Central memory CD8-positive, alpha-beta T cell (primary cell): ENCODE measurements around the gene SORL1-AS1.
"Not testable (repeated sequence)": the region's sequence is repeated elsewhere in the genome, so short reads cannot be mapped to it uniquely, and the experiment has no call there.

ENCODE experiments used
- ATAC-seq: fragments of 150-1000 bp; cut with Tn5 transposase; replicated peaks from 2 replicates; pipeline ENCODE4 v1.10.0; 2022; ENCODE audit warnings: mild to moderate bottlenecking, moderate FRiP score, moderate number of reproducible peaks; ENCODE audit not compliant: poor library complexity, severe bottlenecking; ENCODE audit errors: extremely low read depth
- DNase-seq, 2 donors: peaks; one replicate each; pipeline ENCODE4 v3.0.0; 2021; ENCODE audit warnings: low spot score in 2 of 2
- H3K27ac Mint-ChIP-seq: one replicate; pipeline ENCODE4 v1.8.0; 2022; ENCODE audit warnings: low read depth, mild to moderate bottlenecking, moderate library complexity, mixed read lengths
- H3K27me3 Mint-ChIP-seq: one replicate; pipeline ENCODE4 v1.8.0; 2022; ENCODE audit warnings: mixed read lengths
- H3K36me3 Mint-ChIP-seq: one replicate; pipeline ENCODE4 v1.8.0; 2022; ENCODE audit warnings: mild to moderate bottlenecking, moderate library complexity, mixed read lengths; ENCODE audit not compliant: insufficient read depth
- H3K4me1 Mint-ChIP-seq: one replicate; pipeline ENCODE4 v1.8.0; 2022; ENCODE audit warnings: mixed read lengths
- H3K4me3 Mint-ChIP-seq: one replicate; pipeline ENCODE4 v1.8.0; 2022; ENCODE audit warnings: mild to moderate bottlenecking, moderate library complexity, mixed read lengths
- H3K9me3 Mint-ChIP-seq: one replicate; pipeline ENCODE4 v1.8.0; 2022; ENCODE audit warnings: mixed read lengths

The SORL1-AS1 gene

GRCh38 chr11:121412711-121413415 lies 39.9 kb downstream of the SORL1-AS1 start:
- no peaks in the 10 kb centered on the region for H3K9me3 Mint-ChIP-seq
- H3K4me1 Mint-ChIP-seq = peaks cover 20% of the 10 kb centered on the region
- no peak for ATAC-seq
- H3K27ac Mint-ChIP-seq = no peak overlapping the region
- H3K4me3 Mint-ChIP-seq = no peak overlapping the region
- H3K36me3 Mint-ChIP-seq = peaks cover 4% of the 10 kb centered on the region
- H3K27me3 Mint-ChIP-seq = no peaks in the 10 kb centered on the region
- DNase-seq = no peak

GRCh38 chr11:121412000-121412587 lies 40.7 kb downstream of the SORL1-AS1 start:
- no peak for ATAC-seq
- Mint-ChIP-seq H3K27me3 (no peaks in the 10 kb centered on the region), H3K4me1 (peaks cover 14% of the 10 kb centered on the region)

GRCh38 chr11:121411330-121411729 lies 41.4 kb downstream of the SORL1-AS1 start:
- not testable (repeated sequence) for H3K4me3 Mint-ChIP-seq, DNase-seq, ATAC-seq, H3K9me3 Mint-ChIP-seq, H3K27ac Mint-ChIP-seq, H3K27me3 Mint-ChIP-seq, H3K36me3 Mint-ChIP-seq
- H3K4me1 Mint-ChIP-seq = peaks cover 10% of the 10 kb centered on the region

More at GRCh38 chr11:121412000-121412587, 40.7 kb downstream of the SORL1-AS1 start:
- no peak for DNase-seq
- H3K9me3 Mint-ChIP-seq = no peaks in the 10 kb centered on the region
- no peak overlapping the region for H3K4me3 Mint-ChIP-seq
- H3K27ac Mint-ChIP-seq = peak overlapping the region; percentile 2
- H3K36me3 Mint-ChIP-seq = no peaks in the 10 kb centered on the region

DNA sequence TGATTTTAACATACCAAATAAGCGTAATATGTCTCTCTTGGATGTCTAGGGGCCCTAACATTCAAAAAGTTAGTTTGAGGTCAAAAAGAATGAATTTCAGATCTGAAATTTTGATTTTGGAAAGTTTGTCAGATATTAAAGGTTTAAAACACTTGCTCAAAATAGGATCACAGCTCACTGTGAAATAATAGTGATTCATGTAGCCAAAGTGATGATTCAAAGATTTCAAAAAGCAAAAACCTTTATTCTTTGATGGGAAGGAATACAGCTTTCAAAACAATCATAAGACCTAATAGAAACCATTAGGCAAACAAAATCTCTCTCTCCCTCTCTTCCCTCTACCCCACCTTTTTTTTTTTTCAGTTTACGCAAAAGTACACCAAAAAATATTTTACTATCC lies 42.7 kb downstream of the SORL1-AS1 start:
- H3K36me3 Mint-ChIP-seq, H3K27me3 Mint-ChIP-seq, H3K4me3 Mint-ChIP-seq, DNase-seq, H3K4me1 Mint-ChIP-seq, H3K9me3 Mint-ChIP-seq, ATAC-seq, H3K27ac Mint-ChIP-seq: not testable (repeated sequence)

- Mint-ChIP-seq H3K4me1 (no peaks in the 10 kb centered on the region), H3K27ac (no peak overlapping the region), H3K36me3 (no peaks in the 10 kb centered on the region), H3K4me3 (no peak overlapping the region), H3K27me3 (no peaks in the 10 kb centered on the region), H3K9me3 (no peaks in the 10 kb centered on the region)
- no peak for DNase-seq
- ATAC-seq = no peak
These were observed 43.9 kb downstream of the SORL1-AS1 start for GRCh38 chr11:121408830-121409229.

DNA sequence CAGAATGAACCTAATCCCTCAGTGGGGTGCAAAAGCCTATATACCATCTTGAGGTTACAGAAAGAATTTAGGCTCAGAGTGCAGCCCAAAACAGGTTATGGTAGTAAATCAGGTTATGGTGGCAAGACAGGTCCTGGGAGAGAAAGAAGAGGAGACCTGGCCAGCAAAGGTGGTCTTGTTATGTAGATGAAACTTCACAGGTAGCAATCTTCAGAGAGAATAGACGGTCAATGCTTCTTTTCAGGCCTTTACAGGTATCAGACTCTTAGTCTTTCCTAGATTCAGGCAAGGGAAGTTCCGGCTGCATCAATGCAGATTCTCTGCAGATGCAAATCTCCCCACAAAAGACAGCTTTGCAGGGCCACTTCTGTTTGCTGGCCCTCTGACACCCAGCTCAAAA lies 46.5 kb downstream of the SORL1-AS1 start:
- DNase-seq (no peak), ATAC-seq (no peak)
- H3K27ac Mint-ChIP-seq = no peak overlapping the region
- H3K4me1 Mint-ChIP-seq = no peaks in the 10 kb centered on the region
- no peaks in the 10 kb centered on the region for H3K27me3 Mint-ChIP-seq
- no peaks in the 10 kb centered on the region for H3K9me3 Mint-ChIP-seq
- H3K4me3 Mint-ChIP-seq = no peak overlapping the region
- no peaks in the 10 kb centered on the region for H3K36me3 Mint-ChIP-seq

DNA sequence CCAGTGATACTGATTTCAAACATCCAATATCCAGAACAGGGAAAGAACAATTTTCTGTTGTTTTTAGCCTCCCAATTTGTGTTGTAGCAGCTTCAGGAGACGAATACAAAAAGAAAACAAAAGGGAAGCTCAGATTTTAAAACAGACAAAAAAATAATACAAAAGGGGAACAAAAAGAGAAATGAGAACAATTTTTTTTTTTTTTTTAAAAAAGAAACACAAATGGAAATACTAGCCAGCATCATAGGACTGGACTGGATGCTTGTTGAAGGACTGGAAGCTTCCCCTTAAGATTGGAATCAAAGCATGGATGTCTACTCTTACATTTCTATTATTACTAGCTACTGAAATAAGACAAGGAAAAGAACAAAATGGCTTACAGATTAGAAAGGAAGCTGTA lies 47.1 kb downstream of the SORL1-AS1 start:
- H3K4me1 Mint-ChIP-seq = no peaks in the 10 kb centered on the region
- no peaks in the 10 kb centered on the region for H3K27me3 Mint-ChIP-seq
- H3K36me3 Mint-ChIP-seq = no peaks in the 10 kb centered on the region
- ATAC-seq (no peak), DNase-seq (no peak)
- H3K27ac Mint-ChIP-seq = no peak overlapping the region
- no peaks in the 10 kb centered on the region for H3K9me3 Mint-ChIP-seq
- H3K4me3 Mint-ChIP-seq = no peak overlapping the region

GRCh38 chr11:121394785-121395184 lies 58.0 kb downstream of the SORL1-AS1 start:
- no peak overlapping the region for H3K4me3 Mint-ChIP-seq
- no peak for DNase-seq
- H3K36me3 Mint-ChIP-seq = no peaks in the 10 kb centered on the region
- ATAC-seq = no peak
- no peak overlapping the region for H3K27ac Mint-ChIP-seq
- H3K27me3 Mint-ChIP-seq = no peaks in the 10 kb centered on the region
- H3K4me1 Mint-ChIP-seq = peaks cover 5% of the 10 kb centered on the region
- H3K9me3 Mint-ChIP-seq = no peaks in the 10 kb centered on the region

- Mint-ChIP-seq H3K4me1 (peaks cover 5% of the 10 kb centered on the region), H3K27ac (no peak overlapping the region), H3K36me3 (no peaks in the 10 kb centered on the region), H3K27me3 (no peaks in the 10 kb centered on the region), H3K9me3 (no peaks in the 10 kb centered on the region), H3K4me3 (no peak overlapping the region)
- ATAC-seq = no peak
- DNase-seq = no peak
These were observed 58.9 kb downstream of the SORL1-AS1 start for GRCh38 chr11:121393855-121394254.

DNA sequence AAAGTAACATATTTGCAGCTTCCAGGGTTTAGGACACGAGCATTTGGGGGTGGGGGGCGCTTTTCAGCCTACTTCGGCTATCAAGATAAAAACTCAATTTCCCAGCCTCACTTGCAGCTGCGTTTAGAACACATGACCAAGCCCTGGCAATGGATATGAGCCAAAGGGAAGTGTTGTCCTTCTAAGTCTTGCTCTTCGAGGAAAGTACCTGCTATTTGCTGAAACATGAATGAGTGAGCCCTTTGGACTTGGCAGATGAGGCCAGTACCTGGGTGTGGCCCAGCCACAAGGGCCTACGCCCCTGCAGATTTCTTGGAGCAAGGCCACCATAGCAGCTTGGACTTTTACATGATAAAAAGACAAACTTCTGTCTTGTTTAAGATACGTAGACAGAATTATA lies 60.9 kb downstream of the SORL1-AS1 start:
- DNase-seq (no peak), ATAC-seq (no peak)
- Mint-ChIP-seq H3K9me3 (no peaks in the 10 kb centered on the region), H3K27ac (no peak overlapping the region), H3K4me1 (peaks cover 5% of the 10 kb centered on the region), H3K36me3 (no peaks in the 10 kb centered on the region), H3K4me3 (no peak overlapping the region), H3K27me3 (no peaks in the 10 kb centered on the region)

DNA sequence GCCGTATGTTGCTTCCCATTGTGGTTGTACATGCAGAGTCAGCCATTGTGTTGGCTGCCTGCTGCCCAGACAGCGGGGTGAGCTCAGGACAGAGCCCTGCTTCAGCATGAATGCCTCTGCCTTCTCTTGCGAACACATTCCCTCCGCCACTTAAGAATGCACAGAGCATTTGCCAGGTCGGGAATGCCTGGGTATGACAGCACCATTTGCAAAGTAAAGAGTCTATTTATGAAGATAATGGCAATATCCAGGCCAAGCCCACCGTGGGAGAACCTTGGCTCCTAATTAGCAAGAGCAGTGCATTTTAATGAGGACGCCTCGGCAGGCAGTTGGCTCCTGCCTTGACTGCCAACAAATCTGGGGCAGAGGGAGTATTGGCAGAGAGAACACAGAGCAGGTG lies 63.1 kb downstream of the SORL1-AS1 start:
- ATAC-seq (no peak), DNase-seq (no peak)
- H3K9me3 Mint-ChIP-seq = no peaks in the 10 kb centered on the region
- H3K27me3 Mint-ChIP-seq = no peaks in the 10 kb centered on the region
- peaks cover 2% of the 10 kb centered on the region for H3K36me3 Mint-ChIP-seq
- no peak overlapping the region for H3K4me3 Mint-ChIP-seq
- peaks cover 5% of the 10 kb centered on the region for H3K4me1 Mint-ChIP-seq
- no peak overlapping the region for H3K27ac Mint-ChIP-seq
